D341Med (cell line): ENCODE measurements around the gene C5orf15.
A peak's percentile ranks its signal among the peaks of the same experiment; 100 is the strongest.
"Not testable (repeated sequence)": the region's sequence is repeated elsewhere in the genome, so short reads cannot be mapped to it uniquely, and the experiment has no call there.

Source experiments
- DNase-seq: peaks from one replicate; pipeline ENCODE4 v3.0.0; 2012; ENCODE audit warnings: low spot score

The C5orf15 gene

DNA sequence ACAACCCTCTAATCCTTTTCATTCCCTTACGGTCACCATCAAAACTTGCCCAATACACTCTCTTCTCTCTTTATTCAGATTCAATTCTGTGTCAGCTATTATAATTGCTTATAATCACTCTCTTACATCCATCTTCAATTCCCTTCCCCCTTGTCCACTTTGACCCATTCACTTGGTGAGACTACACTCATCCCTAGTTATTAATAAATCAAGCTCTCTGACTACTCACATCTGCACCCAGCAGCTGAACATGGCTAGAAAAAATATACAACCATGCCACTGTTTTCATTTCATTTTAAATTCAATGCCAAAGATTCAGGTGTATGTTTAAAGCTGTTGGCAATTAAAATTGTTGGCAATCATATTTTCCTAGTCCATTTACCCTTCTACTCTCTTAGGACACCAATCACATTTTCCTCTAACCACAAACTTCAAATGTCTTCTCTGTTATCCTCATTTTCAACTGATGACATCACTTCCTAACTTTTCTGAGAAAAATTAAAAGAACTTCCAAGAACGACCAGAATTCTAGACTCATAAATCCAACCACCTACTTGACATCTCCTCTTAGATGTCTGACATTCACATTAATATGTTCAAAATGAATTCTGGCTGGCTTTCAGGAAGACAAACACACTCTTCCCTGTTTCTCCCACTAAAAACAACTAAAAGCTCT, 5.5 kb downstream of the C5orf15 start:
- DNase-seq, result no peak

DNA sequence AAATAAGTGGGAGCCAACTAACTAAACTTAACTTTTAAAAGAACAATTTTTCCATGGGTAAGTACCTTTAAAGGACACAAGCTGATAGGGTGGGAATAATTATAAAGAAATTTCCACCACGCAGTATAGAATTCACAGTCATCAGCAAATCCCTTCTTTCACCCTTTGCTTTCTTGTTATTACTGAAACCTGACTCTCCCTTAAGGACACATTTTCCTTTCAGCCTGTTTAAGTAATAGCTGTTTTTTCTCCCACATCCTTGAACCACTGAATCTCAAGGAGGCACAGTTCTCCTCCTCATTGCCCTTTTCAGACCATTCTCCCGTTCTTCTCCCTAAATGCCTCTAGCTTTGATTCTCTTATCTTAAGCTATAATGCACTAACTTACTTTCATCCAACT, 6.3 kb downstream of the C5orf15 start:
- DNase-seq, result no peak

DNA sequence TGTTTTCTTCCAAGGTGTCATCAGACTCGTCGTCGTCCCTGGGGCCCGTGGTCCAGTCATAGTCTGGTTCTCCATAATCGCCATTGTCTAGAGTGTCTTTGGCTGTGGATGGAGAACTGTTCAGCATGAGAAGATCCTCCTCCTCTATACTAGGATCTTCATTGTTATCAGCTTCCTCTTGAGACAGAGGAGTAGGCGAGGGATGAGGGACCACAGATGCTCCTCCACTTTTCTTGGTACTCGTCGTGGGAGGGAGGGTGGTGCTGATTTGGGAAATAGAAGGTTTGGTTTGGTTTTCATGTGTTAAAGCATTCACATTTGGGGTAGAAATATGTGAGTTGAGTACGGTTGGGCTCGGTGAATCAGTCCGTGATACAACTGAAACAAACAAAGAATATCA, 8.8 kb downstream of the C5orf15 start:
- no peak for DNase-seq

DNA sequence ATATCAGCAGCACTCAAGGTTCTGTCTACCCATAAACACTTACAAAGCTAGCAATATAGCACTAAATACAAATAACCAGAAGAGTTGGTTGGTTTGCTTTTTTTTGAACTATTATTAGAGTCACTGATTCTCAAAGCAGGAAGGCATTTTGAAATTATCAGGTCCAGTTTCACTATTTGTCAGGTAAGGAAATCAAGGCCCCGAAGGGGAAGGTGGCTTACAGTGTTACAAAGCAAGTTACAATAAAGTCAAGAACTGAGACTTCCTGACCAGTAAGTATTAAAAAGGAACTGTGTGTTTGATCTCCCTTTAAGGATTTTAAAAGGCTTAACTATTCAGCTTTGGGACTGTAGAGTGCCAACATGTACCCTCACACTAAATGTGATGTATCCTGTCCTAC, 10.8 kb downstream of the C5orf15 start:
- DNase-seq, result no peak

DNA sequence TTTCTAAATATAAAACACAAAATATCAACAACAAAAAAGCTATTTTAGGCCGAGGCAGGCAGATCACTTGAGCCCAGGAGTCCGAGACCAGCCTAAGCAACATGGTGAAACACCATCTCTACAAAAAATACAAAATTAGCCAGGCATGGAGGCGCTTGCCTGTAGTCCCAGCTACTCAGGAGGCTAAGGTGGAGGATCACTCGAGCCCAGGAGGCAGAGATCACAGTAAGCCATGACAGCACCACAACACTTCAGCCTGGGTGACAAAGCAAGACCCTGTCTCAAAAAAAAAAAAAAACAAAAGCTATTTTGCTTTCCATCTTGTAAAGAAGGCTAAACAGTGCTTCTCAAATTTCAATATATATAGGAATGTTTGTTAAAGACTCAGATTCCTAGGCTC, 11.3 kb downstream of the C5orf15 start:
- no peak for DNase-seq

DNA sequence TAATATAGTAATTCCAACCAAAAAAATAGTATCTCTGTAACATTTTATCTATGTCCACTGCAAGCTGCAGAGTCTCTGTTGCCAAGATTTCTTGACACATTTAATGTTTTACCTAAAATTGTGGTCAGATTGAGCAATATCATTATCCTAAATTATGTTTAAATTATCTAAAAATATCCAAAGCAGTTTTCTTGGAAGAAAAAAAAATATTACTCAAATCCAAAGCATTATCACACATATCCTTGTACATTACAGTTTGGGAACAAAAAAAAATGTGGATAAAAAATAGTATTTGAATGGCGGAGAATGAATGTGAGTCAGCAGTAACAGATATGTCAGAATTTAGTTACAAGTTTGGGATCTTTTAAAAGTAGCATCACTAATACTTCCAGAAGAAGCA, 12.2 kb downstream of the C5orf15 start:
- DNase-seq, result not testable (repeated sequence)

DNA sequence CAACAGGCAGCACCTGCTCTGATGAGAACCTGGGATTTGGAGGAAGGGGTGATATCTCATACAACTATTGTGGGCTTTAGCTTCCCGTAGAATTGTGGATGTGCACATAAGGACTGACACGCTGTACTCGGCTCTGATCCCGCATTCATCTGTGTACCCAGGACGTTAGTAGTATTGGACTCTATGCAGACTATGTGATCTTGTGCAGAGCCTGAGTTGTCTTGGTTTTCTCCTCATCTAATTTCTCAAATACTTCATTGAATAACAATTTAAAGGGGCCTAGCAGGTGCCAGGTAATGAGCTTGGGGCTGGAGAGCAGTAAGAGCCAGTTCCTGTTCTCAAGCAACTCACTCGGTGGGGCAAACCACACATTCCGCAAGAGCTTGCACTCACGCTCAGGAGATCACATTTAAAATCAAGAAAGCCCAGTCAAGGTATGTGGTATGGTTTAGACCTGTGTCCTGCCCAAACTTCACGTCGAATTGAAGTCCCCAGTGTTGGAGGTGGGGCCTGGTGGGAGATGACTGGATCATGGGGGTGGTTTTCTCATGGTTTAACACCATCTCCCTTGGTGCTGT, 14.8 kb downstream of the C5orf15 start:
- no peak for DNase-seq

DNA sequence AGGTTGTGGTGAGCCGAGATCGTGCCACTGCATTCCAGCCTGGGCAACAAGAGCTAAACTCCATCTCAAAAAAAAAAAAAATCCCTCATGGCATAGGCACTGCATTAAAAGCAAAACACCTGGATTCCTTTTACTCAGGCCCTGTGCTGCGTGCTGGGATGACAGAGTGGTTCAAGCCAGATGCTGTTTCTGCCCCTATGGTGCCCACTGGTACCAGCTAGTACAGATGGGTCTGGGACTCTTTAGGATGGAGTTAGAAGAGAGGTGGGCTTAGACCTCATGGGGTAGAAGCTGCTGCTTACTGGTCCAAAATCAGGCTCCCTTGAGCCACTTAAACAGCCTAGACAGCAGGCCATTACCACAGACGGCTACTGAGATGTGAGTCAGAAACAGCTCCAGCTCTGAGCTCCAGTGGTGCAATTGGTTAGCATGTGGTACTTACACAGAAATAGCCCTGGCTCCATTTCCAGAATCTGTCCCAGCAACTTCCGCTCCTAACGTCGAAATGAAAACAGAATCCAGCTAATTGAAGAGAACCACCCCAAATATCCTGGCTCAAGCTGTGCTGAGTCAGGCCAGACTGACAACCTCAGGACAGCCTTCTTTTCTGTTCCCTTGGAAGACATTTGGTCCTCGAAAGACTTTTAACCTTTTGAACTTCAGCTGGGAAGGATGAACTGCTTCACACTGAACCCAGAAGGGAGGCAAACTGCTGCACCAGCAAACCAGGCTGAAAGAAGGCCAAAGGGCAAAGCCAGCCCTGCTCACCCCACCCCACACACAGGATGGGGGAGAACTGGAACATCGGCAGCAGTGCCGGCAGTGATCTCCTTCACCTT, 15.5 kb downstream of the C5orf15 start:
- DNase-seq, result no peak

DNA sequence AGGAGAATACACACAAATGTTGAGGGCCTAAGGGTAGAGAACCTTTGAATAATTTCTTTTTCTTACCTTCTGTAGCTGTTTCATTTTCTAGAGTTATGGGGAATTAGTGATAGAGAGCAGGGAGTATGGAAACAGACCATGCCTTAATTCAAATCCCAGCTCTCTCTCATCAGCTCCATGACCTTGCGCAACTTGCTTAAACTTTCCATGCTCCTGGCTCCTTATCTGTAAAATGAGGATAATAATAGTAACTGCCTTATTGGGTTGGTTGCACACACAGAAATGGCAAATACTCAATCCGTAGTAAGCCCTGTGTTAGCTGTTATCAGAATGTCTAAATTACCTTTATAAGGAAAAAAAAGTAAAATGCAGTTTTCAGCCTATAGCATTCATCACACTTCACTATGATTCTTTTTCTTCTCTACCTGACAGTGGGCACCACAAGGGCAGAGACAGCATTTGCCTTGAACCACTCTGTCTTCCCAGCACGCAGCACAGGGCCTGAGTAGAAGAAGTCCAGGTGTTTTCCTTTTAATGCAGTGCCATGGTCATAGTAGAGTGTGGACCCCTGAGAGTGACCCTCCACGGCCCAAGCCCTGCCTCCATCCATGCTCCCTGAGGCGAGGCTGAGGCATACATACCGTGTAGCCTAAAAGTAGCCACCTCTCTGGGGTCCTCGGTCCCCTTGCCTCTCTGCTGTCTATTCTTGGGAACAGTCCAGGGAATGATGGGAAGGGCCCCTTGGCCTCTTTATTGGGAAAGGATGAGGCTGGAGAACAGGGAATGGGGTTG, 17.4 kb downstream of the C5orf15 start:
- no peak for DNase-seq

DNA sequence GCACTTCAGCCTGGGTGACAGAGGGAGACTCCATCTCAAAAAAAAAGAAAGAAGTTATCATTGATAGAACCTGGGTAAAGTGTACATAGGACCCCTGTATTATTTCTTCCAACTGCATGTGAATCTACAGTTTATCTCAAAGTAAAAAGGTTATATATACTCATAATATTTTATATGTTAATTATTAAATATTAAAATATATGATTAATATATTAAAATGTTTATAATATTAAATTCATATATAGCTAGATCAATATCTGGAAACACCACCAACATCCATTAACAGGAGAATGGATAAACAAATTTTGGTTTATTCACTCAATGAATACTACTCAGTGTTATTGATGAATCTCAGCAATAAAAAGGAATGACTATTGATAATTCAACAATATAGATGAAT, 19.7 kb downstream of the C5orf15 start:
- DNase-seq, result no peak

DNA sequence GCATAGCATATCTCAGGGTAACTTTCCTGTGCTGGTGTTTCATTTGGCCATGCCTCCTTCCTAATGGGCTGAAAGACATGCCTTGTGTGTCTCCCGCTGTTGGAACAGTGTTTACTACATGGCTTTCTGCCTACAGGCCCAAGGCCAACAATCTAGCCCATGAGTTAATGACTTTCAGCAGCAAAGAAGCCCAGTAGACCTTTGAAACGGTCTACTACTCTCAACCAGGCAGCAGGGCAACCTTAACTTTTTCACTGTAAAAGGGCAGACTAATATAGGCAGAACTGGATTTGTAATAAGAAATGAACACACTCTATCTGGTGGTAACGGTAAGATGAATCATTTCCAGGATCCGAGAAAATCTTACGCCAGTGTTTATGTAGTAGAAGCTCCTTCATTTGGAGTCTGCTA, 21.0 kb downstream of the C5orf15 start:
- no peak for DNase-seq

DNA sequence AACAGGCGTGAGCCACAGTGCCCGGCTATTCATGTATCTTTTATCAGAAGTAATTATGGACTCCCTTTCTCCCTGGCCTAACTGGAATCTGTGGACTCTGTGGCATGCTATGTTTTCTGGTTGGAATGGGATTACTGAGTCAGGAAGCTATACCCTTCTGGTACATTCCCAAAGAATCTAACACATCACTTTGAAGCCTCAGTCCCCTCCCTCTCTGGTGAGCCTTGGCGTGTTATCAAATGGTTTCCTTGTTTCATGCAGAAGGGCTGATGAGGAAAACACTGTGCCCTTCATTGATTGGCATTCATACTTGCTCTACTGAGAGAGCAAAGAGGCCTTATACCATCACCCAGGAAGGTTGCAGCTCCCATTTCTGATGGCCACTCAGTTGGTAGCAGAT, 22.9 kb downstream of the C5orf15 start:
- no peak for DNase-seq

DNA sequence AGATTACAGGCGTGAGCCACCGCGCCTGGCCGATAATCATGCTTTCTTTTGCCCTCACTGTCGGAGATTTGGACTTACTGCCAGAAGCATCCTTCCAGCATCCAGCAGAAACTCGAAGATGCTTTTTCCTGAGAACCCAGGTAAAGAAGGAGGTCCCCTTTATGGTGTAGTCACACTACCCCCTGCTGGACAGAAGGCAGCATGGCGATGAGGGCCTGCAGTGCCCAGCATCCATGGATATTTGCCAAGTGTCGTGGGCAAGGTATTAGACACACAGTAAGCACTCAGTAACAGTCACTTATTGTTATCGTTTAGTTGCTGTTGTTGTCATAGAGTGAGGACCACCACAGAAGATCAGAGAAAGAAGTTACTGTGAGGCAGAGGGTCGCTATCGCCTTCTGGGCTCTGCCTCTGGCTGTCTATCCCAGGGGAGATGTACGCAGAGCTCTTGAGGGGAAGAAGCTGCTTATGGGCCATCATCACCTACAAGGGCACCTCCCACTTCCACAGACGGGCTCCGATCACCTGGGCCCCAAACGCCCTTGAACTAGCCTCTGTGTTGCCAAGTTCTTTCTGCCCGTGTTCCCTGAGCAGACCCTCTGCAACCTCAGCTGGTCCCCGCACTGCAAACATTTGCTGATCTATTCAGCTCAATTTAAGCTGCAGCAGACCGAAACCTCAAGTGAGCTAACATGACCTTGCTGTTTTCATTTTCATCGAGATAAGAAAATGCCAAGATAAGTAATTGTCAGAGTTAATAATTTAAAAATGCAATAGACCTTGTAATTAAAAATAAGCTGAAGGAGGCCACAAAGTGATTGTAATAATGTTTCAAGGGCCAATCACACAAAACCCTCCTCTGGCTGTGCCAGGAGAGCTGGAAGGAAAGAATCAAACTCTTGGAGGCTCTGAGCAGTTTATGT, 23.9 kb downstream of the C5orf15 start:
- peak; percentile 75 for DNase-seq

DNA sequence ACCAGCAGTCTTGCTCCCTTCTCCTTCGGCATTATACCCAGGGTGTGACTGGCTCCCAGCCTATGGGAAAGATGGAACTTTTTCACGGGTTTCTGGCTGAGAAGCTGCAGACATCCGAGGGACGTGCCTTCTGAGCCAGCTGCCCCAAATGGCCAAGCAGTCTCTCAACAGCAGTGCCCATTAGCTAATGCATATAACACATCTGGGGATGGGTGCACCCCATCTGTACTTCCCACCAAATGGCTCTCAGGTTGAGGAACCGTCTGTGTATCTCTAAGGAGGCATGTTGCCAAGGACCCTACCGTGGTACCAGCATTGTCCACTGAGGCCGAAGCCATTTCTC, 25.0 kb downstream of the C5orf15 start:
- no peak for DNase-seq

DNA sequence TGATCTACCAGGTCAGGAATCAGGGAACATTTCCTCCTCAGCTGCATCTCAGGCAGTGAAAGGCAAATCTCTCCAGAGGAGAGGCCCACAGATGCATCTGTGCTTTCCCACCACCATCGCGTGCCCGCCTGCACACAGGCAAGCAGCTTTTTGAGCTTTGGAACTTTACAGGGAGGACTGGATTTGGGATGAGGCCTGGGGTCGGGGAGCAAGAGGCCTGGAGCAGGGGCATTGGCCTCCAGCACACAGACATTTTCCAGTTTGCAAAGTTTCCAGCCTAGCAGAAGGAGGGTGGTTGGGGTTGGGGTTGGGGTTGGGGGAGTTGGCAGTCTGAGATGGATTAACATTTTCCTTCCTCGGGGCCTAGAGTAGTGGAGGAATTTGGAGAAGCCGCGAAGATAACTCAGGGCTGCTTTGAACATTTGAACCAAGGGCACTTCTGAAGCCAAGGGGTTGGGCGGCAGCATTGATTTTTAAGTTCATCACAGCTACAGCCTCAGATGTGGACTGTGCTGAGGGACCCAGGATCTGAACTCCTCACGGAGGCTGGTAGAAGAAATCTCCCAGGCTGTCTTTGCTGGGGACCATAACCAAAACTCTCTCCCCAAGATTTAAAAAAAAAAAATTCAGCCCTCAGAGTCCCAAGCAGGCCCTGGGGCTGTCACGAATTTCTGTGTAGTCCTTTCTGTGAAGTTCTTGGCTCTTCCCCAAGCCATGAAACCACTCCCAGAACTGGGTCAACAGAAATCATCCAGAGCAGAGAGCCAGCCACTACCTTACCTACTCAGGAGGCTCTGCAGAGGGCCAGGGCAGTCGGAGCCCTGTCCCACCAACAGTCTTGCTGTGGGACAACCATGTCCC, 25.6 kb downstream of the C5orf15 start:
- DNase-seq, result no peak

DNA sequence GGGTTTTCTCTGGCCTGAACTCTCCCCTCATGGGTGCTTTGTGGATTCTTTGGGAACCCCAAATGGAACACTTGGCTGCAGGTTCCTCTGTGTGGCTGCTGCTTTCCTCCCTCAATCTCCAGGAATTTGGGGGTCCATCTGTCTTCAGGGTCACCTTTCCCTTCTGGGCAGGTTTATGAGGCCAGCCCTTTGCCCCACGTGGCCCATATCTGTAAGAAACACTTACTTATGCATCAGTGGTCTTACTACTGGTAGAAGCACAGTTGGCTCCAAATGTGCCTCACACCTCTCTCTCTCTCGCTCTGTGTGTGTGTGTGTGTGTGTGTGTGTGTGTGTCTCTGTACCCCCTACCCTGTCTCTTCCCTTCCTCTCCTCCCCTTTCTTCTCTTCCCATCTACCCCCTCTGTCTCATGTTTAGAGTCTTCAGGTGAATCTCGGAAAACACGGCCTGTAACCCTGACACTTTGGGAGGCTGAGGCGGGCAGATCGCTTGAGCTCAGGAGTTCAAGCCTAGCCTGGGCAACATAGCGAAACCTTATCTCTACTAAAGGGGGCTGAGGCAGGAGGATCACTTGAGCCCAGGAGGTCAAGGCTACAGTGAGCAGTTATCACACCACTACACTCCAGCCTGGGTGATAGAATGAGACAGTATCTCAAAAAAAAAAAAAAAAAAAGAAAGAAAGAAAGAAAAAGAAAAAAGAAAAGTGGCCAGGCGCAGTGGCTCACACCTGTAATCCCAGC, 26.8 kb downstream of the C5orf15 start:
- DNase-seq, result no peak

DNA sequence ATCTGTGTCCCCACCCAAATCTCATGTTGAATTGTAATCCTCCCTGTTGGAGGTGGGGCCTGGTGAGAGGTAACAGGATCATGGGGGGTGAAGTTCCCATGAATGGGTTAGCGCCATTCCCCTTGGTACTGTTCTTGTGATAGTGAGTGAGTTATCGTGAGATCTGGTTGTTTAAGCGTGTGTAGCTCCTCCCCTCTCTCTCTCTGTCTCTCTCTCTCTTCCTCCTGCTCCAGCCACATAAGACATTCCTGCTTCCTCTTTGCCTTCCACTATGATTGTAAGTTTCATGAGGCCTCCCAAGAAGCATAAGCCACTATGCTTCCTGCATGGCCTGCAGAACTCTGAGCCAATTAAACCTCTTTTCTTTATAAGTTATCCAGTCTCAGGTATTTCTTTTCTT, 28.8 kb downstream of the C5orf15 start:
- DNase-seq, result no peak

DNA sequence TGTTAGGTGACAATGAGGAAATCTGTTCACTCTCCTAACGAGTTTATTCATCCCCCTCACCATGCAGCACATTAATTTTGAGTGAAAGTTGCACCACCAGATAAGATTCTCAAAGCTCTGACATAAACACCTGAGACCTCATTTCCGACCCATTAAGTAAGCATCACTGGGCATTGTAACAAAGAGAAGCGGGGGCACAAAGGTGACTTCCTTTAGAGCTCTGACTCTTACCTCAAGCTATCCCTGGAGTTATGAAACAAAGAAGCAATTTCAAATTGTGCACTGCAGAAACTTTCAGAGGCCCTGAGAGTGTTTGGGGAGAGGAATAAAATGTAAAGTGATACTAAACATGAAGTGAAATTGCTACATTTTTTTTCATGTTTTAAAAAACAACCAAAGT, 29.5 kb downstream of the C5orf15 start:
- no peak for DNase-seq

DNA sequence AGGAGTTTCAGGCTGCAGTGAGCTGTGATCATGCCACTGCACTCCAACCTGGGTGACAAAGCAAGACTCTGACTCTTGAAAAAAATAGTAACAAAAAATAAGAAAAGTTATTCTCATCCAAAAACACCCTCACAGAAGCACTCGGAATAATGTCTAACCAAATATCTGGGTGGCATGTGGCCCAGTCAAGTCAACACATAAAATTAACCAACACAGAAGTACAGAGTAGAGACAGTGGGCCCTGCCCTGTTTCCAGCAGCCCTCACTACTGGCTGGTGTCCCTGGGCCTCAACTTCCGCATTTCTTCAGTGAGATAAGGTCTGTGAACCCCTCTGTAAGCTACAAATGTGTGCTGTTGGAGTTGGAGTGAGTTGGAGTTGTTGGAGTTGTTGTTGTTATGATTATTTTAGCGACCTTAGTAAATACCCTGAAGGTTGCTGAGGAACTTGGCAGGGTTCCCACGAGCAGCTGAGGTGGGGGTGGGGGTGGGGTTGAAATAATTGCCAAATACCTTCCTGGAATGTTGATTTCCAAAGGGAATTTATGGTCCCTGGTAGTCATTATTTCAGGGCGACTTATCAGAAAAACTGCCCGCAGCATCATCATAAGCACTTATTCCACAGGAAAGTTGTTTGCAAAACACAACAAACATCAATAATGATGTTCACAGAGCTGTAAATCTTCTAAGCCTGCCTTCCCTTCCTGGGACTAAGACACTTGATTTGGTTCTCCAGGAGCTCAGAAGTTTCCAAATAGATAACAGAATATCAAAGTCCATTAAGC, 30.2 kb downstream of the C5orf15 start:
- DNase-seq, result no peak
